Activated CD4-positive, alpha-beta T cell treated with anti-CD3 and anti-CD28 coated beads for 24 hours (primary cell): Measurements from ENCODE around the gene ANGEL2.
"Not testable (repeated sequence)": the region's sequence is repeated elsewhere in the genome, so short reads cannot be mapped to it uniquely, and the experiment has no call there.

Experiments used
- DNase-seq, 2 donors: peaks; one replicate each; pipeline ENCODE4 v3.0.0-alpha.2; 2020; ENCODE audit warnings: low read depth in 2 of 2

The ANGEL2 gene

GRCh38 chr1:212975111-212975918, 40.4 kb downstream of the ANGEL2 start:
- no peak for DNase-seq

- no peak for DNase-seq
Observed at GRCh38 chr1:212974711-212975110, 41.0 kb downstream of the ANGEL2 start.

GRCh38 chr1:212973899-212974298, 41.8 kb downstream of the ANGEL2 start:
- no peak for DNase-seq

GRCh38 chr1:212973426-212973825, 42.2 kb downstream of the ANGEL2 start:
- DNase-seq, result no peak

GRCh38 chr1:212971312-212971711, 44.4 kb downstream of the ANGEL2 start:
- DNase-seq, result no peak

GRCh38 chr1:212970085-212970484, 45.6 kb downstream of the ANGEL2 start:
- no peak for DNase-seq

GRCh38 chr1:212968368-212968863, 47.3 kb downstream of the ANGEL2 start:
- no peak for DNase-seq

GRCh38 chr1:212967801-212968200, 47.9 kb downstream of the ANGEL2 start:
- DNase-seq, result no peak

GRCh38 chr1:212966616-212967015, 49.1 kb downstream of the ANGEL2 start:
- no peak for DNase-seq

- DNase-seq, result not testable (repeated sequence)
Observed at GRCh38 chr1:212964993-212965392, 50.7 kb downstream of the ANGEL2 start.

- no peak for DNase-seq
Observed at GRCh38 chr1:212964102-212964501, 51.6 kb downstream of the ANGEL2 start.

GRCh38 chr1:212962509-212962908, 53.2 kb downstream of the ANGEL2 start:
- no peak for DNase-seq

GRCh38 chr1:212960932-212961331, 54.7 kb downstream of the ANGEL2 start:
- no peak for DNase-seq

GRCh38 chr1:212959266-212960220, 56.1 kb downstream of the ANGEL2 start:
- no peak for DNase-seq

- DNase-seq, result no peak
Observed at GRCh38 chr1:212958175-212958574, 57.5 kb downstream of the ANGEL2 start.

- DNase-seq, result no peak
Observed at GRCh38 chr1:212957546-212957945, 58.1 kb downstream of the ANGEL2 start.

- no peak for DNase-seq
Observed at GRCh38 chr1:212955961-212956620, 59.6 kb downstream of the ANGEL2 start.

GRCh38 chr1:212955098-212955497, 60.6 kb downstream of the ANGEL2 start:
- no peak for DNase-seq

- no peak for DNase-seq
Observed at GRCh38 chr1:212954514-212954913, 61.2 kb downstream of the ANGEL2 start.

- DNase-seq, result no peak
Observed at GRCh38 chr1:212953321-212953720, 62.3 kb downstream of the ANGEL2 start.

- no peak for DNase-seq
Observed at GRCh38 chr1:212952641-212952976, 63.1 kb downstream of the ANGEL2 start.
